ENCODE data around the gene PTPRJ. TPM values are rescaled to one million over a fixed set of nuclear protein-coding genes. Genes with fewer than 3 reads are reported as not detected.
A peak's percentile ranks its signal among the peaks of the same experiment; 100 is the strongest.

Gene PTPRJ
- total RNA-seq, 2 donors from 2014 or later, result 36.6 to 50.6 TPM

DNA sequence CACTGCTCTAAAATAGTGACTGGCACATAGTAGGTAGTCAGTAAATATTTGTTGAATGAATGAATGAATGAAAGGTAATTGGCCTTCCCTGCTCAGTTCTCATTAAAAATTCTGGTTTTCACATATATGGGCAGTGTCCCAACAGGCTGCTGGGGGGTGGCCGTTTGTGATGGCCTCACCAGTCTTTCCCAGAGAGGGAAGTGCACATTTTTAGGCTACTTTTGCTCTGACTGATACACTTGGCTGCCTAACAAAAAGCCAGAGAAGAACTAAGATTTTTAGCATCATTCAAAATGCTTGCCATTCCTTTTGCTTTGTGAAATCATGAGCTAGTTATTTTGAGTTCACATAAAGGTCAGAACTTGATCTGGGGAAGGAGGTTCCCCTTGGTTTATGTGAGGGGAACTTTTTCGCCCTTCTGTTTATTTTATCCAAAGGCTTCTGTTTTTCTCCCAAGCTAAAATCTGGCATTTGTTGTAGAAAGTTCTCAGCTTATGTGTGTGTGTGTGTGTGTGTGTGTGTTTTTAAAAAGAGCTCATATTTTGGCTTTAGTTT lies 83.1 kb downstream of the PTPRJ start:
- Mint-ChIP-seq H3K27ac (peak overlapping the region; percentile 68), H3K4me3 (no peak overlapping the region), H3K4me1 (ENCODE audit: low read depth) (peaks cover 75% of the 10 kb centered on the region), H3K27me3 (ENCODE audit: low read depth) (no peaks in the 10 kb centered on the region), H3K36me3 (ENCODE audit: insufficient read depth in 2 of 2) (peaks cover 7 to 10% of the 10 kb centered on the region in 2 donors), H3K9me3 (peaks cover 0 to 2% of the 10 kb centered on the region in 2 donors)
- no peak for ATAC-seq (replicated peaks in 1 of 2)
- DNase-seq, result no peak

- H3K36me3 Mint-ChIP-seq (ENCODE audit: insufficient read depth in 2 of 2), result peaks cover 8 to 14% of the 10 kb centered on the region in 2 donors
- H3K27me3 Mint-ChIP-seq (ENCODE audit: low read depth), result no peaks in the 10 kb centered on the region
- H3K4me1 Mint-ChIP-seq (ENCODE audit: low read depth), result peaks cover 68% of the 10 kb centered on the region
- peaks cover 0 to 3% of the 10 kb centered on the region in 2 donors for H3K9me3 Mint-ChIP-seq
- peak overlapping the region in 1 of 2 donors; percentile 10 for H3K4me3 Mint-ChIP-seq
- DNase-seq, result no peak
- H3K27ac Mint-ChIP-seq, result no peak overlapping the region
- ATAC-seq (replicated peaks in 1 of 2), result no peak
Observed at GRCh38 chr11:48064306-48064705, 83.9 kb downstream of the PTPRJ start.

DNA sequence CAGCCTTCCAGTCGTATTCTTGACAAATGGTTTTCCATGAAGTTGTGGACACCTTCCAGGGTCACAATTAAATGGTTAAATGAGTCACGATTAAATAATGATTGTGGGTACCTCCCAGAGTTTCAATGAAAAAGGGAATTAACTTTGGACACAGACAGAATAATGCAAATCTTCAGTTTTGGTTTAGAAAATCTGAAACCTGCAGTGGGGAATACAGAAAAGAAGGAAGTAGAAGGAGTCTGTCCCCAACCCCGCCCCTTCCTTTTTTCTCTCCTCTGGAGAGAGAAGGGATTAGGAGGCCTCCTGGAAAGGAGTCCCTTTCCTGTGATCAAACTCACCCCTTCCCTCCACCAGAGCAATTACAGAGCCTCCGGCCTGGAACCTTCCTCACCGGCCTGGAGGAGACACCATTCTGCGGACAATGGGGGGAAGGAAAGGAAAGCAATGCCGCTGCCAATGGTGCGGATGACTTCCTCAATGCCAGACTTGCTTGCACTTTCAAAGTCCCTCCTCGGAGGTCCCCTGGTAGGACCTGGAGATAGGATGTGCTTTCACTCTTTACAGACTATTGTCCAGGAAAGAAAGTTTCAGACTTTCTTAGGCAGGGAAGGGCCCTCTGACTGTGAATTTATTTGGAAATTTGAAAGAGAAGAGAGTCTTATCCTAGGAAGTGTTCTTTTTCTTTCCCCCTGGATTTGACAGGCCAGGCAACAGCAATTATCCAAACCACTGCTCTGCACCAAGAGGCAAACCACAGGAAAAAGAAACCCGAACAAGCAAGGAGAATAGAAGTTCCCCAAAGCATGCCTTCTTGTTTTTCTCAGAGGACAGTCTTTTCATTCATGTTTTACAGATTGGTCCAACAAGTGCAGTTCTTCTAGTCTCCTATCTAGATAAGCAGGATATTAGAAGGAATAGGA lies 86.8 kb downstream of the PTPRJ start:
- H3K36me3 Mint-ChIP-seq (ENCODE audit: insufficient read depth in 2 of 2), result peaks cover 6 to 14% of the 10 kb centered on the region in 2 donors
- ATAC-seq (replicated peaks in 1 of 2), result no peak
- H3K4me1 Mint-ChIP-seq (ENCODE audit: low read depth), result peaks cover 44% of the 10 kb centered on the region
- H3K27me3 Mint-ChIP-seq (ENCODE audit: low read depth), result no peaks in the 10 kb centered on the region
- no peak overlapping the region for H3K27ac Mint-ChIP-seq
- peaks cover 0 to 3% of the 10 kb centered on the region in 2 donors for H3K9me3 Mint-ChIP-seq
- H3K4me3 Mint-ChIP-seq, result no peak overlapping the region
- no peak for DNase-seq

GRCh38 chr11:48073031-48073861 lies 92.9 kb downstream of the PTPRJ start:
- H3K4me3 Mint-ChIP-seq, result peak overlapping the region in 1 of 2 donors; percentile 47
- H3K27ac Mint-ChIP-seq, result peak overlapping the region; percentile 16
- H3K4me1 Mint-ChIP-seq (ENCODE audit: low read depth), result peaks cover 22% of the 10 kb centered on the region
- no peaks in the 10 kb centered on the region for H3K27me3 Mint-ChIP-seq (ENCODE audit: low read depth)
- H3K9me3 Mint-ChIP-seq, result peaks cover 0 to 3% of the 10 kb centered on the region in 2 donors
- ATAC-seq (replicated peaks in 1 of 2), result peak; percentile 45 to 50
- peaks cover 3 to 14% of the 10 kb centered on the region in 2 donors for H3K36me3 Mint-ChIP-seq (ENCODE audit: insufficient read depth in 2 of 2)
- no peak for DNase-seq

GRCh38 chr11:48074425-48075181 lies 94.2 kb downstream of the PTPRJ start:
- H3K9me3 Mint-ChIP-seq, result no peaks in the 10 kb centered on the region
- DNase-seq (no peak), ATAC-seq (replicated peaks in 1 of 2) (no peak)
- H3K4me3 Mint-ChIP-seq, result no peak overlapping the region
- peaks cover 0 to 6% of the 10 kb centered on the region in 2 donors for H3K36me3 Mint-ChIP-seq (ENCODE audit: insufficient read depth in 2 of 2)
- H3K27ac Mint-ChIP-seq, result peak overlapping the region; percentile 18
- H3K4me1 Mint-ChIP-seq (ENCODE audit: low read depth), result peaks cover 24% of the 10 kb centered on the region
- no peaks in the 10 kb centered on the region for H3K27me3 Mint-ChIP-seq (ENCODE audit: low read depth)

GRCh38 chr11:48075637-48076036 lies 95.3 kb downstream of the PTPRJ start:
- H3K4me1 Mint-ChIP-seq (ENCODE audit: low read depth), result peaks cover 32% of the 10 kb centered on the region

GRCh38 chr11:48077251-48077650 lies 96.9 kb downstream of the PTPRJ start:
- Mint-ChIP-seq H3K9me3 (no peaks in the 10 kb centered on the region), H3K4me1 (ENCODE audit: low read depth) (peaks cover 48% of the 10 kb centered on the region), H3K36me3 (ENCODE audit: insufficient read depth in 2 of 2) (peaks cover 0 to 6% of the 10 kb centered on the region in 2 donors), H3K4me3 (no peak overlapping the region), H3K27me3 (ENCODE audit: low read depth) (no peaks in the 10 kb centered on the region), H3K27ac (no peak overlapping the region)
- ATAC-seq (replicated peaks in 1 of 2), result no peak
- no peak for DNase-seq

More at GRCh38 chr11:48075637-48076036, 95.3 kb downstream of the PTPRJ start:
- Mint-ChIP-seq H3K36me3 (ENCODE audit: insufficient read depth in 2 of 2) (peaks cover 0 to 6% of the 10 kb centered on the region in 2 donors), H3K27ac (no peak overlapping the region), H3K27me3 (ENCODE audit: low read depth) (no peaks in the 10 kb centered on the region), H3K9me3 (no peaks in the 10 kb centered on the region), H3K4me3 (no peak overlapping the region)
- DNase-seq (no peak), ATAC-seq (replicated peaks in 1 of 2) (no peak)

GRCh38 chr11:48078689-48079088 lies 98.3 kb downstream of the PTPRJ start:
- Mint-ChIP-seq H3K36me3 (ENCODE audit: insufficient read depth in 2 of 2) (peaks cover 0 to 6% of the 10 kb centered on the region in 2 donors), H3K27ac (no peak overlapping the region), H3K27me3 (ENCODE audit: low read depth) (no peaks in the 10 kb centered on the region), H3K9me3 (no peaks in the 10 kb centered on the region), H3K4me1 (ENCODE audit: low read depth) (peaks cover 54% of the 10 kb centered on the region), H3K4me3 (no peak overlapping the region)
- DNase-seq (no peak), ATAC-seq (replicated peaks in 1 of 2) (no peak)

- H3K27ac Mint-ChIP-seq, result no peak overlapping the region
- DNase-seq (no peak), ATAC-seq (replicated peaks in 1 of 2) (no peak)
- peaks cover 1 to 2% of the 10 kb centered on the region in 2 donors for H3K9me3 Mint-ChIP-seq
- peaks cover 61% of the 10 kb centered on the region for H3K4me1 Mint-ChIP-seq (ENCODE audit: low read depth)
- no peaks in the 10 kb centered on the region for H3K27me3 Mint-ChIP-seq (ENCODE audit: low read depth)
- peaks cover 2 to 8% of the 10 kb centered on the region in 2 donors for H3K36me3 Mint-ChIP-seq (ENCODE audit: insufficient read depth in 2 of 2)
- H3K4me3 Mint-ChIP-seq, result no peak overlapping the region
Observed at GRCh38 chr11:48079596-48079995, 99.2 kb downstream of the PTPRJ start.

- peaks cover 1 to 2% of the 10 kb centered on the region in 2 donors for H3K9me3 Mint-ChIP-seq
- DNase-seq (no peak), ATAC-seq (replicated peaks in 1 of 2) (no peak)
- peaks cover 2 to 8% of the 10 kb centered on the region in 2 donors for H3K36me3 Mint-ChIP-seq (ENCODE audit: insufficient read depth in 2 of 2)
- H3K27ac Mint-ChIP-seq, result no peak overlapping the region
- no peaks in the 10 kb centered on the region for H3K27me3 Mint-ChIP-seq (ENCODE audit: low read depth)
- H3K4me3 Mint-ChIP-seq, result peak overlapping the region in 1 of 2 donors; percentile 35
- peaks cover 58% of the 10 kb centered on the region for H3K4me1 Mint-ChIP-seq (ENCODE audit: low read depth)
Observed at GRCh38 chr11:48080301-48080861, 100.0 kb downstream of the PTPRJ start.

- peak overlapping the region; percentile 46 to 65 for H3K4me3 Mint-ChIP-seq
- H3K27ac Mint-ChIP-seq, result no peak overlapping the region
- H3K9me3 Mint-ChIP-seq, result peaks cover 1 to 2% of the 10 kb centered on the region in 2 donors
- H3K36me3 Mint-ChIP-seq (ENCODE audit: insufficient read depth in 2 of 2), result peaks cover 2 to 7% of the 10 kb centered on the region in 2 donors
- ATAC-seq (replicated peaks in 1 of 2) (peak; percentile 77 to 93), DNase-seq (peak in 1 of 2 donors; percentile 56)
- no peaks in the 10 kb centered on the region for H3K27me3 Mint-ChIP-seq (ENCODE audit: low read depth)
- H3K4me1 Mint-ChIP-seq (ENCODE audit: low read depth), result peaks cover 60% of the 10 kb centered on the region
Observed at GRCh38 chr11:48081151-48082010, 101.0 kb downstream of the PTPRJ start.

Data from activated T-cell treated with anti-CD3 and anti-CD28 coated beads, Interleukin-2, amount 50 U/mL, for 72 hours (primary cell).